Bronchial epithelial cell (primary cell): ENCODE results near the gene TMEM263. TPM values are rescaled to one million over a fixed set of nuclear protein-coding genes. Genes with fewer than 3 reads are reported as not detected.

Experiments used
- DNase-seq: peaks from one replicate; pipeline ENCODE4 v3.0.0-alpha.2; 2010; ENCODE audit warnings: low read depth
- FAIRE-seq: peaks from 2 replicates; lab custom pipeline; 2011; peaks lifted over from hg19 to GRCh38; lab: Jason Lieb, UNC
- H3K27me3 ChIP-seq: 2 replicates; pipeline ENCODE4 v1.5.1; 2011; ENCODE audit warnings: low read length; ENCODE audit not compliant: control insufficient read depth, insufficient read depth
- H3K36me3 ChIP-seq: 2 replicates; pipeline ENCODE4 v1.5.1; 2011; ENCODE audit warnings: low read length; ENCODE audit not compliant: control insufficient read depth, insufficient read depth
- H3K4me3 ChIP-seq: 2 replicates; pipeline ENCODE4 v1.5.1; 2011; ENCODE audit warnings: mild to moderate bottlenecking, low read depth, low read length, control low read depth
- total RNA-seq: library from RNA; depleted of rRNA; stranded (reverse); fragments of >200 nt; gene quantifications from 2 replicates; pipeline ENCODE4 v1.2.1, GENCODE V29; 2014
- TF ChIP-seq, protein P1 (sequence below): IDR thresholded peaks from 2 replicates; pipeline ENCODE4 v1.5.1; 2011; ENCODE audit warnings: mild to moderate bottlenecking, moderate library complexity, low read length, control low read depth, inconsistent platforms; ENCODE audit not compliant: insufficient read depth, severe bottlenecking

Gene TMEM263
- total RNA-seq, result 15.9 and 26.6 TPM in 2 replicates

DNA sequence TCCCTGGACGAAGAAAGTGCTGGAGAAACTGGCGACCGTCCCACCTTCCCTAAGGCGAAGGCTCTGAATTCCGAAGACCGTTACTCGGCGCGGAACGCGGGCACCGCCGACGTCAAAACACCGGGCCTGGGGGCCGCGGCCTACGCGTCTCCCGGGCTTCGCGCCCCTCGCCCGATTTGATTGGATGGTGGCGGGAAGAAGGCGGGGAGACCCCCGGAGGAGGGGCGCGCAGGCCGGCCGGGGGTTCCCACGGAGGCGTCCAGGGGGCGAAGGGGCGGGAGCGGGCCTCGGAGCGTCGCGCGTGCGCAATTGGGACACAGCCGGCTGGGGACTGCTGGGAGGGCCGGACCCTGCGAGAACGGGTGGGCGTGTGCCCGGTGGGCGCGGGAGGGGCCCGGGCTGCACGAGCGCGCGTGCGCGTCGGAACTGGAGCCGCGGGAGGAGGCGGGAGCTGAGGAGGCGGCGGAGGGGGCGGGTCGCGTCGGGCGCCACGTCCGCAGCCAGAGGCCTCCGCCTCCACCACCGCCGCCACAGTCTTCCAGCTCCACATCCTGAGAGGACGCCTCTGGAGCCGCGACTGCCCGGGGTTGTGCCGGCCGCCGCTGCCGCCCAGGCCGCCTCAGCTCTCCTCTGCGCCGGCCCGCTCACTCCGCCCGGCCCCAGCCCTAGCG, at the start of gene TMEM263:
TMEM263 (plus strand) TSS at position 531 of the 671 bp plus-strand sequence. CDS start 11,210 bp downstream, outside the sequence.
- Histone ChIP-seq H3K4me3 (peak within 1 kb of the TSS; percentile 68), H3K27me3 (no peaks in the 10 kb centered on the region), H3K36me3 (no peaks in the 10 kb centered on the region)
- peak; percentile 67 for DNase-seq
- TF ChIP-seq, protein P1, sequence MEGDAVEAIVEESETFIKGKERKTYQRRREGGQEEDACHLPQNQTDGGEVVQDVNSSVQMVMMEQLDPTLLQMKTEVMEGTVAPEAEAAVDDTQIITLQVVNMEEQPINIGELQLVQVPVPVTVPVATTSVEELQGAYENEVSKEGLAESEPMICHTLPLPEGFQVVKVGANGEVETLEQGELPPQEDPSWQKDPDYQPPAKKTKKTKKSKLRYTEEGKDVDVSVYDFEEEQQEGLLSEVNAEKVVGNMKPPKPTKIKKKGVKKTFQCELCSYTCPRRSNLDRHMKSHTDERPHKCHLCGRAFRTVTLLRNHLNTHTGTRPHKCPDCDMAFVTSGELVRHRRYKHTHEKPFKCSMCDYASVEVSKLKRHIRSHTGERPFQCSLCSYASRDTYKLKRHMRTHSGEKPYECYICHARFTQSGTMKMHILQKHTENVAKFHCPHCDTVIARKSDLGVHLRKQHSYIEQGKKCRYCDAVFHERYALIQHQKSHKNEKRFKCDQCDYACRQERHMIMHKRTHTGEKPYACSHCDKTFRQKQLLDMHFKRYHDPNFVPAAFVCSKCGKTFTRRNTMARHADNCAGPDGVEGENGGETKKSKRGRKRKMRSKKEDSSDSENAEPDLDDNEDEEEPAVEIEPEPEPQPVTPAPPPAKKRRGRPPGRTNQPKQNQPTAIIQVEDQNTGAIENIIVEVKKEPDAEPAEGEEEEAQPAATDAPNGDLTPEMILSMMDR, result no peak
- FAIRE-seq, result no peak

DNA sequence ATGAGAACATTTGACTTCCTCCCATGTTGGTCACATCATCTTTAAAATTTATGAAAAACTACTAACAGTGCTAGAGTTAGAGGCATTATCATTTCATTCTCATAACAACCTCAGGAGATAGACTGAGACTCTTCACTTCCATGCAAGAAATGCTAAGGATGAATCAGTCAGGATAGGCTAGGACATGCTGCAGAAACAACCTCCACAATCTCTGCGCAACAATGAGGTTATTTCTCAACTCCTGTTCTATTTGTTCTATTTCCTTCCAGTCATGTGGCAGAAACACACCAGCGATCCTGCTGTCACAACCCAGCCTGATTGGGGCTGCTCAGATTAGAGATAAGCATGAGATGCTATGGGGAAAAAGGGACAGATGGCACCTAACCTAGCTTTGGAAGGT, 49.0 kb upstream of the TMEM263 start:
- no peak for FAIRE-seq
- H3K36me3 ChIP-seq, result no peaks in the 10 kb centered on the region
- TF ChIP-seq, protein P1, result no peak
- DNase-seq, result peak; percentile 8
- H3K4me3 ChIP-seq, result no peak overlapping the region
- no peaks in the 10 kb centered on the region for H3K27me3 ChIP-seq

DNA sequence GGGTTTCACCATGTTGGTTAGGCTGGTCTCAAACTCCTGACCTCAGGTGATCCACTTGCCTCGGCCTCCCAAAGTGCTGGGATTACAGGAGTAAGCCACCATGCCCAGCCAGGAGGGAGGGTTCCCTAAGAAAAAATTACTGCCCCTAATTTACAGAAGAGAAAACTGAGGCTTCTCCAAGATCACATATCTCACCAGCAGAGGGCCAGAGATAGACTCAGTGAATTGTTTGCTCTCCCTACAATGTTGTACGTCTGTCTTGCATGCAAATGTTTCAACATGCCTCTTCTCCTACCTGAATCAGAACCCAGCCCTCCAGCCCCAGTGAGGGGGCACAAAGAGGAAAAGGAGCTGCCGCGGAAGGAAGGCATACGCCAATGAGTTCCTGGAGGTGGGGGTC, 48.3 kb upstream of the TMEM263 start:
- Histone ChIP-seq H3K27me3 (no peaks in the 10 kb centered on the region), H3K36me3 (no peaks in the 10 kb centered on the region), H3K4me3 (no peak overlapping the region)
- DNase-seq (no peak), FAIRE-seq (no peak)
- TF ChIP-seq, protein P1, result no peak

DNA sequence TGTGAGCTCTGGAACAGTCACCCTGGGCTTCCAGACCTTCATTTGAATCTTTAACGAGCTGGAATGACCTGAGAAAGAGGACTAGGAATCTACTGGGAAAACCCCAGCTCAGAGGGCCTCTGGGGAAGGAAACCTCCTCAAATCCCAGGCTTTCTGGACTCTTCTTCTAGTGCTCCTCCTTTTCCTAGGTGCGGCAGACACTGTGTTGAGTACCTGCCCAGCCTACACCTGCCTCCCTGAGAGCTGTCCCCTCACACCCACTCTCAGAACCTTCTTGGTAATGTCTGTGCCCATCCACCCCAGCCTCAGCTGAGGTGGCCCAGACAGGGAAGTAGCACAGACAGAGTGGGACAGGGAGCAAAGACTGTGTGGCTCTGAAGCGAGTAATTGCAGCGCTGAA, 47.9 kb upstream of the TMEM263 start:
- no peak overlapping the region for H3K4me3 ChIP-seq
- H3K27me3 ChIP-seq, result no peaks in the 10 kb centered on the region
- DNase-seq, result no peak
- H3K36me3 ChIP-seq, result no peaks in the 10 kb centered on the region
- no peak for FAIRE-seq
- TF ChIP-seq, protein P1, result no peak

DNA sequence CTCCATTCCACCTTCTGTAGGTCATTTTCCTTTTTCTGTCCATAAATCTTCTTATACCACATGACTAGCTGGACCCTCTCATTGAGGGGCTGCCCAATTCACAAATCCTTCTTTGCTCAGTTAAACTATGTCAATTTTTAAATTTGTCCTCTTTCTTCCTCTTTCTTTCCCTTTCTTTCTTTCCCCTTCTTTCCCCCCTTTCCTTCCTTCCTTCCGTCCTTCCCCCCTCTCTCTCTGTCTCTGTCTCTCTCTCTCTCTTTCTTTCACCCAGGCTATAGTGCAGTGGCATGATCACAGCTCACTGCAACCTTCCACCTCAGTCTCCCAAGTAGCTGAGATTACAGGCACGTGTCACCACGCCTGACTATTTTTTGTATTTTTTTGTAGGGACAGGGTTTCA, 47.1 kb upstream of the TMEM263 start:
- no peak for FAIRE-seq
- TF ChIP-seq, protein P1, result no peak
- H3K4me3 ChIP-seq, result no peak overlapping the region
- no peak for DNase-seq
- H3K36me3 ChIP-seq, result no peaks in the 10 kb centered on the region
- no peaks in the 10 kb centered on the region for H3K27me3 ChIP-seq

DNA sequence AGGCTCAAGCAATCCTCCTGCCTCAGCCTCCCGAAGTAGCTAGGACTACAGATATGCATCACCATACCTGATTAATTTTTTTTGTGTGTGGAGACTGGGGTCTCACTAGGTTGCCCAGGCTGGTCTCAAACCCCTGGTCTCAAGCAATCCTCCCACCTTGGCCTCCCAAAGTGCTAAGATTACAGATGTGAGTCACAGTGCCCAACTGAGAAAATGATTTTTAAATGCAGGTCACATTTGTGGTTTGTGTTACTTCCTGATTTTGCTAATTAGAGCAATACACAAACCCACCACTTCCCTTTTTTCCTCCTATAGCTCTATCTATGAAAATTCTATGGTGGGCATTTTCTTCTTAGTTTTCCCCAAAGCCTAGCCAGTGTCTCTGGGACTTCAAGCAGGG, 45.5 kb upstream of the TMEM263 start:
- Histone ChIP-seq H3K4me3 (no peak overlapping the region), H3K36me3 (no peaks in the 10 kb centered on the region), H3K27me3 (no peaks in the 10 kb centered on the region)
- TF ChIP-seq, protein P1, result no peak
- no peak for FAIRE-seq
- DNase-seq, result no peak
